Mucosa of descending colon (tissue), 3 donors: ENCODE measurements around the gene ZBED4. TPM values are rescaled to one million over a fixed set of nuclear protein-coding genes. Genes with fewer than 3 reads are reported as not detected.

Source experiments
- ATAC-seq: fragments of 200-7000 bp; cut with Tn5 transposase; one replicate; pipeline ENCODE4 v1.9.1; 2020; ENCODE audit warnings: mild to moderate bottlenecking, moderate library complexity
- DNase-seq, 3 donors: peaks; one replicate each; pipeline ENCODE4 v3.0.0-alpha.2; 2020
- H3K36me3 ChIP-seq: fragments of 200-600 bp; one replicate; pipeline ENCODE4 v1.8.0; 2021; ENCODE audit warnings: low read depth, mild to moderate bottlenecking
- H3K4me1 ChIP-seq: fragments of 200-600 bp; one replicate; pipeline ENCODE4 v1.8.0; 2021; ENCODE audit warnings: low read depth, mild to moderate bottlenecking
- H3K4me3 ChIP-seq: fragments of 200-600 bp; one replicate; pipeline ENCODE4 v1.8.0; 2021; ENCODE audit warnings: mild to moderate bottlenecking
- H3K9me3 ChIP-seq: fragments of 200-600 bp; one replicate; pipeline ENCODE4 v1.8.0; 2021; ENCODE audit warnings: mild to moderate bottlenecking
- intact Hi-C, 2 donors: fragments of 100-400 bp; cut with DNase I in 1 of 2; cut with micrococcal nuclease in 1 of 2; formaldehyde crosslinking; loops; one replicate each; pipeline versions ENCODE4 v1.11.0 to v1.11.1; 2022; cut with DNase I, micrococcal nuclease
- total RNA-seq, 3 donors: library from RNA; stranded (reverse); fragmentation: NEBNext Ultra II Directional in 2 of 3; extraction: Animal tissue kit (Norgen Biotek cat#: 25700) in 2 of 3; gene quantifications; one replicate each; pipeline versions ENCODE4 v1.2.1 to v1.2.4, GENCODE V29; 2021 to 2023
- TF ChIP-seq, protein P1 (sequence below): fragments of 200-600 bp; IDR thresholded peaks from one replicate; pipeline ENCODE4 v1.8.0; 2022; ENCODE audit warnings: antibody characterized with exemption, mild to moderate bottlenecking
- donor health status: DM: no; HTN: no; CAD: no; lungs with moderate emphysema.
- donor health status: DM: no; HTN: no; CAD: no.
- donor health status: DM: no; HTN: yes; CAD: no.

ZBED4 gene
- total RNA-seq, 3 donors from 2014 or later, result 13.7 to 18.2 (median 18.1) TPM

DNA sequence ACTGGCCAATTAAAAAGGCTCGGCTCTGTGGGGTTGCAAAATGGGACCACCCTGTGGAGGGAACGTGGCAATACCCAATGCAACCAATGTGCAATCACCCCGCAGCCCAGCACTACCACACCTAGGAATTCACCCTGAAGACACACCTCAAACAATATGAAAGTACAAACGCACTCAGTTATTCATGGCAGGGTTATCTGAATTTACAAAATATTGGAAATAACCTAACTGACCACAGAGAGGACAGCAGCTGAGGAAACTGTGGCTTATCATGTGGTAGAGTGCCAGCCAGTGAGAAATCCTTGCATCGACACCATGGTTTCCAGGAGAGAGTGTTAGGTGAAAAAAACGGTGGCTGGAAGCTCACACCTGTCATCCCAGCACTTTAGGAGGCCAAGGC is 45.9 kb downstream of the ZBED4 start:
- DNase-seq (no peak), ATAC-seq (no peak)
- H3K4me3 ChIP-seq, result no peak overlapping the region
- H3K9me3 ChIP-seq, result no peaks in the 10 kb centered on the region
- TF ChIP-seq, protein P1, sequence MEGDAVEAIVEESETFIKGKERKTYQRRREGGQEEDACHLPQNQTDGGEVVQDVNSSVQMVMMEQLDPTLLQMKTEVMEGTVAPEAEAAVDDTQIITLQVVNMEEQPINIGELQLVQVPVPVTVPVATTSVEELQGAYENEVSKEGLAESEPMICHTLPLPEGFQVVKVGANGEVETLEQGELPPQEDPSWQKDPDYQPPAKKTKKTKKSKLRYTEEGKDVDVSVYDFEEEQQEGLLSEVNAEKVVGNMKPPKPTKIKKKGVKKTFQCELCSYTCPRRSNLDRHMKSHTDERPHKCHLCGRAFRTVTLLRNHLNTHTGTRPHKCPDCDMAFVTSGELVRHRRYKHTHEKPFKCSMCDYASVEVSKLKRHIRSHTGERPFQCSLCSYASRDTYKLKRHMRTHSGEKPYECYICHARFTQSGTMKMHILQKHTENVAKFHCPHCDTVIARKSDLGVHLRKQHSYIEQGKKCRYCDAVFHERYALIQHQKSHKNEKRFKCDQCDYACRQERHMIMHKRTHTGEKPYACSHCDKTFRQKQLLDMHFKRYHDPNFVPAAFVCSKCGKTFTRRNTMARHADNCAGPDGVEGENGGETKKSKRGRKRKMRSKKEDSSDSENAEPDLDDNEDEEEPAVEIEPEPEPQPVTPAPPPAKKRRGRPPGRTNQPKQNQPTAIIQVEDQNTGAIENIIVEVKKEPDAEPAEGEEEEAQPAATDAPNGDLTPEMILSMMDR, result no peak
- H3K36me3 ChIP-seq, result peaks cover 7% of the 10 kb centered on the region
- intact Hi-C loops, result no loop called here
- no peaks in the 10 kb centered on the region for H3K4me1 ChIP-seq

DNA sequence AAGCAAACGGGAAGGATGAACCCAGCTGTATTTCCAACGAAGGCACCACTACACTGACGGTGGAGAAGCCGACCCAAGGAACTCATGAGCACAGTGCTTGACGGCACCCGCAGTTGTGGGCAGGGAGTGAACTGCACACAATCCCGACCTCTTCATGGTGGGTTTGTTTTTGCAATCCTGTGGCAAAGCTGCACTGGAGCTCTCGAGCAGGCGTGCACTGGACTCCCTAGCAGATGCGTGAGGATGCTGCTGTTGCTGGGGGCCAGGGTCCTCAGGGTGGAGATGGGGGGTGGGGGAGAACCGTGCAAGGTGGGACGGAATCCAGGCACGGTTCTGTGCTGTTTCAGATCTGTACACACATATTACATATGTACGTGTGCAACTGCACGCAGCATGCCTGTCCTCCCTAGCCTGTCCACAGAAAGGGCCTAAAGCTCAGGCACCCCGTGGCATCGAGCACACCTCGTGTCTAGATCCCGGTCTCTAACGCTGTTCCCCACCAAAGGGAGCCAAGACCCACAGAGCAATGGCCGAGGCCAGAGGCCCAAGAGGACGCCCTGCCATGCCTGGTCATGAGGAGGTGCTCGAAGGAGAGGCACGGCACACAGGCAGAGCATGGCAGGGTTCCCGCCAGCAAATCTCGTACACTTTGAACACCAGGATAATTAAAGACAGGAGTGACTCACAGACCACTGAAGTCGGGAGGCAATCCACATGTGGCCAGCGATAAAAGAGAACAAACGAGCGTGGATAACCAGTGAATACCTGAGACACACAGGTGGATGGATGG is 47.0 kb downstream of the ZBED4 start:
- peak; percentile 11 for ATAC-seq
- Histone ChIP-seq H3K4me1 (no peaks in the 10 kb centered on the region), H3K36me3 (peaks cover 7% of the 10 kb centered on the region)

GRCh38 chr22:49901457-49901856 is 47.8 kb downstream of the ZBED4 start:
- Histone ChIP-seq H3K36me3 (peaks cover 7% of the 10 kb centered on the region), H3K4me3 (no peak overlapping the region), H3K9me3 (no peaks in the 10 kb centered on the region), H3K4me1 (no peaks in the 10 kb centered on the region)
- no peak for DNase-seq
- intact Hi-C loops, result no loop called here
- peak; percentile 8 for ATAC-seq
- TF ChIP-seq, protein P1, result no peak

More for the DNA sequence above, 47.0 kb downstream of the ZBED4 start:
- no peaks in the 10 kb centered on the region for H3K9me3 ChIP-seq
- no peak for DNase-seq
- intact Hi-C loops, result no loop called here
- TF ChIP-seq, protein P1, result no peak
- no peak overlapping the region for H3K4me3 ChIP-seq

GRCh38 chr22:49903322-49904039 is 49.8 kb downstream of the ZBED4 start:
- TF ChIP-seq, protein P1, result no peak
- DNase-seq (peak in 1 of 3 donors; percentile 18), ATAC-seq (no peak)
- Histone ChIP-seq H3K9me3 (no peaks in the 10 kb centered on the region), H3K4me3 (no peak overlapping the region), H3K36me3 (peaks cover 7% of the 10 kb centered on the region), H3K4me1 (no peaks in the 10 kb centered on the region)
- intact Hi-C loops, result no loop called here

DNA sequence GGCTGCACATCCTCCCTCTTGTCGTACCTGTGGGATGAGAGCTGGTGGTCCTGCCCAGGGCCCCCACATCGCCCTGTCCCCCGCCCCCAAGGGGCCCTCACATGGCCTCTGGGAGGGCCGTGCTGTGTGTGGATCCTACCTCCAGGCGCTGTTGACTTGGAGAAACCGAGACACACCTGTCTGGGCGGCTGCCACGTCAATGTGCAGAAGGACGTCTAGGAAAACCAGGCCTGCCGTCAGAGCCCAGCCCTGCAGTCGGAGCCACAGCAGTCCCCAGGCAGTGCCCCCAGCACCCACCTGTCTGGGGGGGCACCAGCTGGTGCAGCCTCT is 50.4 kb downstream of the ZBED4 start:
- TF ChIP-seq, protein P1, result no peak
- no peaks in the 10 kb centered on the region for H3K4me1 ChIP-seq
- no peak overlapping the region for H3K4me3 ChIP-seq
- ATAC-seq (no peak), DNase-seq (peak in 1 of 3 donors; percentile 17)
- no peaks in the 10 kb centered on the region for H3K9me3 ChIP-seq
- intact Hi-C loops, result no loop called here
- peaks cover 7% of the 10 kb centered on the region for H3K36me3 ChIP-seq
